H1 (cell line): Measurements from ENCODE around the gene RAET1G.

Experiments
- CTCF ChIP-seq, 3 experiments: IDR thresholded peaks; 1 replicate in 2 of 3; 2 replicates in 1 of 3; pipeline versions ENCODE4 v1.5.1 to v1.6.1; 2011; ENCODE audit warnings: low read length in 3 of 3, mild to moderate bottlenecking in 3 of 3, inconsistent platforms in 2 of 3, low read depth in 1 of 3, moderate library complexity in 1 of 3; ENCODE audit not compliant: insufficient read depth in 1 of 3; ENCODE audit errors: control extremely low read depth in 1 of 3
- KDM5A ChIP-seq: fragments of 200-600 bp; IDR thresholded peaks from 2 replicates; pipeline ENCODE4 v1.7.1; 2012; ENCODE audit warnings: mild to moderate bottlenecking, low read length, inconsistent platforms, mixed read lengths
- NRF1 ChIP-seq: IDR thresholded peaks from 2 replicates; pipeline ENCODE4 v1.6.1; 2011; ENCODE audit warnings: mild to moderate bottlenecking, low read depth, low read length, improper control_type of control experiment
- PHF8 ChIP-seq: fragments of 200-600 bp; sonication (generic); conservative IDR thresholded peaks from 2 replicates; pipeline ENCODE4 v1.7.1; 2012; ENCODE audit warnings: low read depth, mild to moderate bottlenecking, inconsistent platforms, low read length, moderate library complexity
- POLR2A ChIP-seq, 2 experiments: IDR thresholded peaks; 1 replicate in 1 of 2; 2 replicates in 1 of 2; pipeline ENCODE4 v1.6.1; 2011; ENCODE audit warnings: low read depth in 2 of 2, low read length in 2 of 2, mild to moderate bottlenecking in 2 of 2; ENCODE audit errors: control extremely low read depth in 1 of 2
- POLR2AphosphoS5 ChIP-seq: IDR thresholded peaks from 2 replicates; pipeline ENCODE4 v1.6.1; 2011; ENCODE audit warnings: low read depth, low read length
- RAD21 ChIP-seq, 2 experiments: IDR thresholded peaks in 1 of 2; conservative IDR thresholded peaks in 1 of 2; 2 replicates each; pipeline ENCODE4 v1.6.1; 2011; ENCODE audit warnings: low read depth in 2 of 2, low read length in 2 of 2, improper control_type of control experiment in 1 of 2, inconsistent platforms in 1 of 2, mild to moderate bottlenecking in 1 of 2, moderate library complexity in 1 of 2
- SIN3A ChIP-seq, 2 experiments: IDR thresholded peaks in 1 of 2; conservative IDR thresholded peaks in 1 of 2; 2 replicates each; pipeline ENCODE4 v1.6.1; 2011 to 2012; ENCODE audit warnings: low read length in 2 of 2, improper control_type of control experiment in 1 of 2, low read depth in 1 of 2, mild to moderate bottlenecking in 1 of 2
- SIX5 ChIP-seq: IDR thresholded peaks from 2 replicates; pipeline ENCODE4 v1.6.1; 2011; ENCODE audit warnings: mild to moderate bottlenecking, low read depth, low read length
- SRF ChIP-seq: IDR thresholded peaks from 2 replicates; pipeline ENCODE4 v1.6.1; 2011; ENCODE audit warnings: mild to moderate bottlenecking, low read depth, low read length, moderate library complexity
- TCF12 ChIP-seq: IDR thresholded peaks from 2 replicates; pipeline ENCODE4 v1.6.1; 2011; ENCODE audit warnings: low read depth, mild to moderate bottlenecking, low read length

GRCh38 chr6:149967591-149967990, 44.7 kb upstream of the RAET1G start:
- TF ChIP-seq NRF1 (no peak), TCF12 (no peak), POLR2AphosphoS5 (no peak), SIX5 (no peak), SIN3A (conservative IDR thresholded peaks at IDR 0.05 in 1 of 2, IDR thresholded peaks at IDR 0.05 in 1 of 2; ENCODE audit: low read depth in 1 of 2, low read length in 2 of 2) (no peak), RAD21 (IDR thresholded peaks at IDR 0.05 in 1 of 2, conservative IDR thresholded peaks at IDR 0.05 in 1 of 2; ENCODE audit: low read depth in 2 of 2, low read length in 2 of 2) (no peak), POLR2A (IDR thresholded peaks at IDR 0.05; ENCODE audit: control extremely low read depth in 1 of 2, low read depth in 2 of 2, low read length in 2 of 2) (no peak), PHF8 (no peak), CTCF (IDR thresholded peaks at IDR 0.05; ENCODE audit: control extremely low read depth in 1 of 3, insufficient read depth in 1 of 3, low read depth in 1 of 3, low read length in 3 of 3) (no peak), SRF (no peak), KDM5A (no peak)
